Mucosa of descending colon (tissue), 3 donors: ENCODE results near the gene TP53BP1. TPM values are rescaled to one million over a fixed set of nuclear protein-coding genes. Genes with fewer than 3 reads are reported as not detected.
A peak's percentile ranks its signal among the peaks of the same experiment; 100 is the strongest.

Experiments
- ATAC-seq: fragments of 200-7000 bp; cut with Tn5 transposase; one replicate; pipeline ENCODE4 v1.9.1; 2020; ENCODE audit warnings: mild to moderate bottlenecking, moderate library complexity
- DNase-seq, 3 donors: peaks; one replicate each; pipeline ENCODE4 v3.0.0-alpha.2; 2020
- H3K36me3 ChIP-seq: fragments of 200-600 bp; one replicate; pipeline ENCODE4 v1.8.0; 2021; ENCODE audit warnings: low read depth, mild to moderate bottlenecking
- H3K4me1 ChIP-seq: fragments of 200-600 bp; one replicate; pipeline ENCODE4 v1.8.0; 2021; ENCODE audit warnings: low read depth, mild to moderate bottlenecking
- H3K4me3 ChIP-seq: fragments of 200-600 bp; one replicate; pipeline ENCODE4 v1.8.0; 2021; ENCODE audit warnings: mild to moderate bottlenecking
- H3K9me3 ChIP-seq: fragments of 200-600 bp; one replicate; pipeline ENCODE4 v1.8.0; 2021; ENCODE audit warnings: mild to moderate bottlenecking
- intact Hi-C, 2 donors: fragments of 100-400 bp; cut with DNase I in 1 of 2; cut with micrococcal nuclease in 1 of 2; formaldehyde crosslinking; loops; one replicate each; pipeline versions ENCODE4 v1.11.0 to v1.11.1; 2022; cut with DNase I, micrococcal nuclease
- total RNA-seq, 3 donors: library from RNA; stranded (reverse); fragmentation: NEBNext Ultra II Directional in 2 of 3; extraction: Animal tissue kit (Norgen Biotek cat#: 25700) in 2 of 3; gene quantifications; one replicate each; pipeline versions ENCODE4 v1.2.1 to v1.2.4, GENCODE V29; 2021 to 2023
- TF ChIP-seq, protein P1 (sequence below): fragments of 200-600 bp; IDR thresholded peaks from one replicate; pipeline ENCODE4 v1.8.0; 2022; ENCODE audit warnings: antibody characterized with exemption, mild to moderate bottlenecking
- donor health status: DM: no; HTN: no; CAD: no; lungs with moderate emphysema.
- donor health status: DM: no; HTN: no; CAD: no.
- donor health status: DM: no; HTN: yes; CAD: no.

Gene TP53BP1
- total RNA-seq, 3 donors from 2014 or later: 31.8 to 46.5 (median 41.6) TPM

GRCh38 chr15:43390723-43391122 lies 102.2 kb downstream of the TP53BP1 start:
- Histone ChIP-seq H3K4me1 (no peaks in the 10 kb centered on the region), H3K4me3 (no peak overlapping the region), H3K36me3 (no peaks in the 10 kb centered on the region), H3K9me3 (no peaks in the 10 kb centered on the region)
- DNase-seq (no peak), ATAC-seq (no peak)
- TF ChIP-seq, protein P1, sequence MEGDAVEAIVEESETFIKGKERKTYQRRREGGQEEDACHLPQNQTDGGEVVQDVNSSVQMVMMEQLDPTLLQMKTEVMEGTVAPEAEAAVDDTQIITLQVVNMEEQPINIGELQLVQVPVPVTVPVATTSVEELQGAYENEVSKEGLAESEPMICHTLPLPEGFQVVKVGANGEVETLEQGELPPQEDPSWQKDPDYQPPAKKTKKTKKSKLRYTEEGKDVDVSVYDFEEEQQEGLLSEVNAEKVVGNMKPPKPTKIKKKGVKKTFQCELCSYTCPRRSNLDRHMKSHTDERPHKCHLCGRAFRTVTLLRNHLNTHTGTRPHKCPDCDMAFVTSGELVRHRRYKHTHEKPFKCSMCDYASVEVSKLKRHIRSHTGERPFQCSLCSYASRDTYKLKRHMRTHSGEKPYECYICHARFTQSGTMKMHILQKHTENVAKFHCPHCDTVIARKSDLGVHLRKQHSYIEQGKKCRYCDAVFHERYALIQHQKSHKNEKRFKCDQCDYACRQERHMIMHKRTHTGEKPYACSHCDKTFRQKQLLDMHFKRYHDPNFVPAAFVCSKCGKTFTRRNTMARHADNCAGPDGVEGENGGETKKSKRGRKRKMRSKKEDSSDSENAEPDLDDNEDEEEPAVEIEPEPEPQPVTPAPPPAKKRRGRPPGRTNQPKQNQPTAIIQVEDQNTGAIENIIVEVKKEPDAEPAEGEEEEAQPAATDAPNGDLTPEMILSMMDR: no peak
- intact Hi-C loops: no loop called here

- Histone ChIP-seq H3K4me1 (no peaks in the 10 kb centered on the region), H3K9me3 (no peaks in the 10 kb centered on the region), H3K36me3 (no peaks in the 10 kb centered on the region), H3K4me3 (no peak overlapping the region)
- intact Hi-C loops: no loop called here
- no peak for DNase-seq
- TF ChIP-seq, protein P1: no peak
- ATAC-seq: no peak
Observed at GRCh38 chr15:43383070-43383469, 109.9 kb downstream of the TP53BP1 start.

DNA sequence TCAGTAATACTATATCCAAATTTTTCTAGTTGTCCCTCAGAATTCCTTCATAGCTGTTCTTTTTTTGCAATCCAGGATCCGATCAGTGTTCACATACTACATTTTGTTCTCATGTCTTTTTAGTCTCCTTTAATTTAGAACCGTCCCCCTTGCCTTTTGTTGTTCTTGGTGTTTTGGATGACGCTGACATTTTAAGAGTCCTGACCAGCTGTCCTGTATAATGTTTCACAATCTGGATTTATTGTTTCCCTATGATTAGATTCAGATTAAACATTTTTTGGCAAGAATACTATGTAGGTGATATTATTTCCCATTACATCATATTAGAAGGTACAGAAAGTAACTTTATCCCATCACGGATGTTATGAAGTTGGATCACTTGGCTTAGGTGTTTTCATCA lies 110.6 kb downstream of the TP53BP1 start:
- intact Hi-C loops: no loop called here
- Histone ChIP-seq H3K4me1 (no peaks in the 10 kb centered on the region), H3K36me3 (no peaks in the 10 kb centered on the region), H3K9me3 (no peaks in the 10 kb centered on the region), H3K4me3 (no peak overlapping the region)
- no peak for DNase-seq
- ATAC-seq: no peak
- TF ChIP-seq, protein P1: no peak

DNA sequence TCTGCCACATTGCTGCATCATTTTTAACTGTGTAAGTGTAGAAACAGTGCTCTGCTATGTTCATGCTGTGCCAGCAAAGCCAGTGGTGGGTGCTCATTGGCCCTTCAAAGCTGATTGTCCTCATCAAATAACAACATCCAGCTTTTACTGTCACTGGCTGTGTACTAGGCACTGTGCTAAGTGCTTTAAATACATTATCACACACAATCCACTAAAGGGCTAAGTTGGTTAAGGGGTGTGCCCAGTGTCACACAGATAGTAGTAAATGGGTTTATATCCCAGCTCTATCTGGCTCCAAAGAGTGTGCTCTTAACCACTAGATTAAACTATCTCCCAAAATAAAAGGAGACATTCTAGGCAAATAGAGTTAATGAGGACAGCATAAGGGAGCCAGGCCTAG lies 114.4 kb downstream of the TP53BP1 start:
- ATAC-seq (no peak), DNase-seq (no peak)
- no peaks in the 10 kb centered on the region for H3K36me3 ChIP-seq
- H3K4me1 ChIP-seq: no peaks in the 10 kb centered on the region
- TF ChIP-seq, protein P1: no peak
- no peak overlapping the region for H3K4me3 ChIP-seq
- intact Hi-C loops: no loop called here
- H3K9me3 ChIP-seq: no peaks in the 10 kb centered on the region

- ATAC-seq (peak; percentile 49), DNase-seq (peak in 2 of 3 donors; percentile 28 to 40)
- peaks cover 8% of the 10 kb centered on the region for H3K4me1 ChIP-seq
- intact Hi-C loops: no loop called here
- no peaks in the 10 kb centered on the region for H3K9me3 ChIP-seq
- TF ChIP-seq, protein P1: peak; percentile 37
- no peaks in the 10 kb centered on the region for H3K36me3 ChIP-seq
- no peak overlapping the region for H3K4me3 ChIP-seq
Observed at GRCh38 chr15:43376017-43376705, 116.8 kb downstream of the TP53BP1 start.
